Measurements from ENCODE around the gene NOL4. TPM values are rescaled to one million over a fixed set of nuclear protein-coding genes. Genes with fewer than 3 reads are reported as not detected.

The NOL4 gene
- total and polyA plus RNA-seq, 10 of the 15 experiments (the other 5 are each of a cell fraction or from before 2014, with no cell fraction given), result 1.3 to 10.0 (median 6.3) TPM

DNA sequence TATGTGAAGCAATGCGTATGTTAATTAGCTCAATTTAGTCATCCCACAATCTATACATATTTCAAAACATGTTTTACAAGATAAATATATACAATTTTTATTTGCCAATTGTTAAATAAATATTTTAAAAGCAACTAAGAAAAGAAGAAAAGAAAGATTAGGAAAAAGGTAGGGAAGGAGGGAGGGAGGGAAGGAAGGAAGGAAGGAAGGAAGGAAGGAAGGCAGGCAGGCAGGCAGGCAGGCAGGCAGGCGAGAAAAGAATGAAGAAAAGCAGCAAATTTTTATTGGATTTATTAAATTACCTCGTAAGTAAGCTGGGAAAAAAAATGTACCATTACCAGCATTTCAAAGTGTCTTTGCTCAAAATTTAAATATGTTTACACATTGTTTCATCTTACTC lies 30.5 kb downstream of the NOL4 start:
- intact Hi-C loops (cut with micrococcal nuclease; ENCODE audit: unreplicated experiment) (no loop called here), in situ Hi-C loops (cut with MboI) (no loop called here)
- DNase-seq (ENCODE audit: low read depth, low spot score) (no peak), FAIRE-seq (no peak), ATAC-seq (no peak)
- 8% methylated on average over 3 of the region's 3 CpGs for WGBS (ENCODE audit: insufficient coverage, insufficient replicate concordance, low lambda C conversion rate, missing lambda C conversion rate)
- H3K79me2 ChIP-seq (ENCODE audit: control insufficient read depth, insufficient read depth, low read length), result no peaks in the 10 kb centered on the region
- H3K27me3 ChIP-seq (replicated peaks in 1 of 2; ENCODE audit: control insufficient read depth in 2 of 2, insufficient read depth in 2 of 2, low read length in 1 of 2), result no peaks in the 10 kb centered on the region
- ChIA-PET POLR2A (interaction anchor here (0.5 to 1.7 kb wide), 3 partner anchors 9 to 86 kb away, joined by 3 to 6 read pairs (median 4); no protein-coding TSS in a partner anchor), SMC1A (ENCODE audit: uncharacterized antibody, unreplicated experiment) (interaction anchor here (0.8 to 1.7 kb wide), 5 partner anchors 10 to 68 kb away, joined by 3 to 5 read pairs (median 4); no protein-coding TSS in a partner anchor), CTCF (interaction anchor here (1.3 to 2.9 kb wide), 3 partner anchors 9 to 72 kb away, joined by 3 to 18 read pairs (median 7); no protein-coding TSS in a partner anchor), RAD21 (ENCODE audit: unreplicated experiment) (interaction anchor here (3.0 kb wide), 1 partner anchor 9 kb away, joined by 10 read pairs; no protein-coding TSS in a partner anchor)
- no peaks in the 10 kb centered on the region for H3K9me3 ChIP-seq (replicated peaks; ENCODE audit: control insufficient read depth, insufficient read depth, low read length)
- no peaks in the 10 kb centered on the region for H4K20me1 ChIP-seq (ENCODE audit: control insufficient read depth, insufficient read depth)
- no peak overlapping the region for H2AFZ ChIP-seq (ENCODE audit: control insufficient read depth, low read depth, low read length)
- no peaks in the 10 kb centered on the region for H3K36me3 ChIP-seq (ENCODE audit: control insufficient read depth in 2 of 2, insufficient read depth in 2 of 2, low read length in 1 of 2)
- H3K27ac ChIP-seq (ENCODE audit: control insufficient read depth, insufficient read depth), result no peak overlapping the region
- no peaks in the 10 kb centered on the region for H3K4me1 ChIP-seq (ENCODE audit: control insufficient read depth, insufficient read depth, low read length)
- H3K4me2 ChIP-seq (ENCODE audit: control insufficient read depth, insufficient read depth), result no peak overlapping the region
- BruUV-seq (replicated peaks), result no TSS peak
- no peak overlapping the region for H3K4me3 ChIP-seq
- no peak overlapping the region for H3K9ac ChIP-seq (ENCODE audit: control insufficient read depth, insufficient read depth, low read length)
- TF ChIP-seq ZNF622 (IDR thresholded peaks at IDR 0.05), result no peak
- no peak for TF ChIP-seq SRF (IDR thresholded peaks at IDR 0.05; ENCODE audit: low read depth in 2 of 2, low read length in 2 of 2)
- TF ChIP-seq, protein P1, sequence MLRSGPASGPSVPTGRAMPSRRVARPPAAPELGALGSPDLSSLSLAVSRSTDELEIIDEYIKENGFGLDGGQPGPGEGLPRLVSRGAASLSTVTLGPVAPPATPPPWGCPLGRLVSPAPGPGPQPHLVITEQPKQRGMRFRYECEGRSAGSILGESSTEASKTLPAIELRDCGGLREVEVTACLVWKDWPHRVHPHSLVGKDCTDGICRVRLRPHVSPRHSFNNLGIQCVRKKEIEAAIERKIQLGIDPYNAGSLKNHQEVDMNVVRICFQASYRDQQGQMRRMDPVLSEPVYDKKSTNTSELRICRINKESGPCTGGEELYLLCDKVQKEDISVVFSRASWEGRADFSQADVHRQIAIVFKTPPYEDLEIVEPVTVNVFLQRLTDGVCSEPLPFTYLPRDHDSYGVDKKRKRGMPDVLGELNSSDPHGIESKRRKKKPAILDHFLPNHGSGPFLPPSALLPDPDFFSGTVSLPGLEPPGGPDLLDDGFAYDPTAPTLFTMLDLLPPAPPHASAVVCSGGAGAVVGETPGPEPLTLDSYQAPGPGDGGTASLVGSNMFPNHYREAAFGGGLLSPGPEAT (IDR thresholded peaks at IDR 0.05; ENCODE audit: low read depth), result no peak
- TF ChIP-seq STAT1 (conservative IDR thresholded peaks at IDR 0.05), result no peak
- no peak for TF ChIP-seq SMARCA5 (IDR thresholded peaks at IDR 0.05)
- no peak for TF ChIP-seq YBX1 (IDR thresholded peaks at IDR 0.05)
- no peak for TF ChIP-seq ATF7 (IDR thresholded peaks at IDR 0.05; ENCODE audit: low read depth)
- TF ChIP-seq TBL1XR1 (IDR thresholded peaks at IDR 0.05; ENCODE audit: low read depth, low read length), result no peak
- TF ChIP-seq, protein P2, sequence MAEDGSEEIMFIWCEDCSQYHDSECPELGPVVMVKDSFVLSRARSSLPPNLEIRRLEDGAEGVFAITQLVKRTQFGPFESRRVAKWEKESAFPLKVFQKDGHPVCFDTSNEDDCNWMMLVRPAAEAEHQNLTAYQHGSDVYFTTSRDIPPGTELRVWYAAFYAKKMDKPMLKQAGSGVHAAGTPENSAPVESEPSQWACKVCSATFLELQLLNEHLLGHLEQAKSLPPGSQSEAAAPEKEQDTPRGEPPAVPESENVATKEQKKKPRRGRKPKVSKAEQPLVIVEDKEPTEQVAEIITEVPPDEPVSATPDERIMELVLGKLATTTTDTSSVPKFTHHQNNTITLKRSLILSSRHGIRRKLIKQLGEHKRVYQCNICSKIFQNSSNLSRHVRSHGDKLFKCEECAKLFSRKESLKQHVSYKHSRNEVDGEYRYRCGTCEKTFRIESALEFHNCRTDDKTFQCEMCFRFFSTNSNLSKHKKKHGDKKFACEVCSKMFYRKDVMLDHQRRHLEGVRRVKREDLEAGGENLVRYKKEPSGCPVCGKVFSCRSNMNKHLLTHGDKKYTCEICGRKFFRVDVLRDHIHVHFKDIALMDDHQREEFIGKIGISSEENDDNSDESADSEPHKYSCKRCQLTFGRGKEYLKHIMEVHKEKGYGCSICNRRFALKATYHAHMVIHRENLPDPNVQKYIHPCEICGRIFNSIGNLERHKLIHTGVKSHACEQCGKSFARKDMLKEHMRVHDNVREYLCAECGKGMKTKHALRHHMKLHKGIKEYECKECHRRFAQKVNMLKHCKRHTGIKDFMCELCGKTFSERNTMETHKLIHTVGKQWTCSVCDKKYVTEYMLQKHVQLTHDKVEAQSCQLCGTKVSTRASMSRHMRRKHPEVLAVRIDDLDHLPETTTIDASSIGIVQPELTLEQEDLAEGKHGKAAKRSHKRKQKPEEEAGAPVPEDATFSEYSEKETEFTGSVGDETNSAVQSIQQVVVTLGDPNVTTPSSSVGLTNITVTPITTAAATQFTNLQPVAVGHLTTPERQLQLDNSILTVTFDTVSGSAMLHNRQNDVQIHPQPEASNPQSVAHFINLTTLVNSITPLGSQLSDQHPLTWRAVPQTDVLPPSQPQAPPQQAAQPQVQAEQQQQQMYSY (CRISPR knock-in tag; IDR thresholded peaks at IDR 0.05), result no peak
- TF ChIP-seq ESRRA (IDR thresholded peaks at IDR 0.05; ENCODE audit: low read length), result no peak
- no peak for TF ChIP-seq IKZF2 (IDR thresholded peaks at IDR 0.05)
- TF ChIP-seq, protein P3, sequence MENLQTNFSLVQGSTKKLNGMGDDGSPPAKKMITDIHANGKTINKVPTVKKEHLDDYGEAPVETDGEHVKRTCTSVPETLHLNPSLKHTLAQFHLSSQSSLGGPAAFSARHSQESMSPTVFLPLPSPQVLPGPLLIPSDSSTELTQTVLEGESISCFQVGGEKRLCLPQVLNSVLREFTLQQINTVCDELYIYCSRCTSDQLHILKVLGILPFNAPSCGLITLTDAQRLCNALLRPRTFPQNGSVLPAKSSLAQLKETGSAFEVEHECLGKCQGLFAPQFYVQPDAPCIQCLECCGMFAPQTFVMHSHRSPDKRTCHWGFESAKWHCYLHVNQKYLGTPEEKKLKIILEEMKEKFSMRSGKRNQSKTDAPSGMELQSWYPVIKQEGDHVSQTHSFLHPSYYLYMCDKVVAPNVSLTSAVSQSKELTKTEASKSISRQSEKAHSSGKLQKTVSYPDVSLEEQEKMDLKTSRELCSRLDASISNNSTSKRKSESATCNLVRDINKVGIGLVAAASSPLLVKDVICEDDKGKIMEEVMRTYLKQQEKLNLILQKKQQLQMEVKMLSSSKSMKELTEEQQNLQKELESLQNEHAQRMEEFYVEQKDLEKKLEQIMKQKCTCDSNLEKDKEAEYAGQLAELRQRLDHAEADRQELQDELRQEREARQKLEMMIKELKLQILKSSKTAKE (IDR thresholded peaks at IDR 0.05; ENCODE audit: low read depth, poor library complexity, severe bottlenecking), result no peak
- TF ChIP-seq, protein P4, sequence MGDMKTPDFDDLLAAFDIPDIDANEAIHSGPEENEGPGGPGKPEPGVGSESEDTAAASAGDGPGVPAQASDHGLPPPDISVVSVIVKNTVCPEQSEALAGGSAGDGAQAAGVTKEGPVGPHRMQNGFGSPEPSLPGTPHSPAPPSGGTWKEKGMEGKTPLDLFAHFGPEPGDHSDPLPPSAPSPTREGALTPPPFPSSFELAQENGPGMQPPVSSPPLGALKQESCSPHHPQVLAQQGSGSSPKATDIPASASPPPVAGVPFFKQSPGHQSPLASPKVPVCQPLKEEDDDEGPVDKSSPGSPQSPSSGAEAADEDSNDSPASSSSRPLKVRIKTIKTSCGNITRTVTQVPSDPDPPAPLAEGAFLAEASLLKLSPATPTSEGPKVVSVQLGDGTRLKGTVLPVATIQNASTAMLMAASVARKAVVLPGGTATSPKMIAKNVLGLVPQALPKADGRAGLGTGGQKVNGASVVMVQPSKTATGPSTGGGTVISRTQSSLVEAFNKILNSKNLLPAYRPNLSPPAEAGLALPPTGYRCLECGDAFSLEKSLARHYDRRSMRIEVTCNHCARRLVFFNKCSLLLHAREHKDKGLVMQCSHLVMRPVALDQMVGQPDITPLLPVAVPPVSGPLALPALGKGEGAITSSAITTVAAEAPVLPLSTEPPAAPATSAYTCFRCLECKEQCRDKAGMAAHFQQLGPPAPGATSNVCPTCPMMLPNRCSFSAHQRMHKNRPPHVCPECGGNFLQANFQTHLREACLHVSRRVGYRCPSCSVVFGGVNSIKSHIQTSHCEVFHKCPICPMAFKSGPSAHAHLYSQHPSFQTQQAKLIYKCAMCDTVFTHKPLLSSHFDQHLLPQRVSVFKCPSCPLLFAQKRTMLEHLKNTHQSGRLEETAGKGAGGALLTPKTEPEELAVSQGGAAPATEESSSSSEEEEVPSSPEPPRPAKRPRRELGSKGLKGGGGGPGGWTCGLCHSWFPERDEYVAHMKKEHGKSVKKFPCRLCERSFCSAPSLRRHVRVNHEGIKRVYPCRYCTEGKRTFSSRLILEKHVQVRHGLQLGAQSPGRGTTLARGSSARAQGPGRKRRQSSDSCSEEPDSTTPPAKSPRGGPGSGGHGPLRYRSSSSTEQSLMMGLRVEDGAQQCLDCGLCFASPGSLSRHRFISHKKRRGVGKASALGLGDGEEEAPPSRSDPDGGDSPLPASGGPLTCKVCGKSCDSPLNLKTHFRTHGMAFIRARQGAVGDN (IDR thresholded peaks at IDR 0.05), result no peak
- TF ChIP-seq KDM1A (IDR thresholded peaks at IDR 0.05; ENCODE audit: borderline replicate concordance), result no peak
